Activated CD4-positive, alpha-beta memory T cell treated with anti-CD3 and anti-CD28 coated beads, Interleukin-2, amount 10 ng/mL, durations not matched to agents 7 days and 5 days (primary cell): Measurements from ENCODE around the gene WDR87. TPM values are rescaled to one million over a fixed set of nuclear protein-coding genes. Genes with fewer than 3 reads are reported as not detected.

Experiments
- CTCF ChIA-PET: fragments of 350-600 bp; sonication (Branson Sonifier 250); formaldehyde crosslinking; loops from one replicate; lab custom pipeline; 2021; ENCODE audit warnings: antibody characterized with exemption, inconsistent platforms; lab: Charles Lee
- POLR2A ChIA-PET: fragments of 350-600 bp; sonication (Branson Sonifier 250); formaldehyde crosslinking; loops from one replicate; lab custom pipeline; 2021; ENCODE audit warnings: antibody characterized with exemption; lab: Charles Lee
- DNase-seq: peaks from one replicate; pipeline ENCODE4 v3.0.0-alpha.2; 2020
- H3K27ac Mint-ChIP-seq: one replicate; pipeline ENCODE4 v1.8.0; 2021; ENCODE audit warnings: mild to moderate bottlenecking, mixed read lengths
- H3K27me3 Mint-ChIP-seq: one replicate; pipeline ENCODE4 v1.8.0; 2021; ENCODE audit warnings: mixed read lengths
- H3K36me3 Mint-ChIP-seq: one replicate; pipeline ENCODE4 v1.8.0; 2021; ENCODE audit warnings: low read depth, mixed read lengths
- H3K4me1 Mint-ChIP-seq: one replicate; pipeline ENCODE4 v1.8.0; 2021; ENCODE audit warnings: mixed read lengths
- H3K4me3 Mint-ChIP-seq: one replicate; pipeline ENCODE4 v1.8.0; 2021; ENCODE audit warnings: mild to moderate bottlenecking, mixed read lengths
- H3K9me3 Mint-ChIP-seq: one replicate; pipeline ENCODE4 v1.8.0; 2021; ENCODE audit warnings: mixed read lengths
- total RNA-seq, 2 experiments: library from RNA; stranded (reverse); gene quantifications; one replicate each; pipeline ENCODE4 v1.2.3, GENCODE V29; 2021

Gene WDR87
- total RNA-seq: not detected

DNA sequence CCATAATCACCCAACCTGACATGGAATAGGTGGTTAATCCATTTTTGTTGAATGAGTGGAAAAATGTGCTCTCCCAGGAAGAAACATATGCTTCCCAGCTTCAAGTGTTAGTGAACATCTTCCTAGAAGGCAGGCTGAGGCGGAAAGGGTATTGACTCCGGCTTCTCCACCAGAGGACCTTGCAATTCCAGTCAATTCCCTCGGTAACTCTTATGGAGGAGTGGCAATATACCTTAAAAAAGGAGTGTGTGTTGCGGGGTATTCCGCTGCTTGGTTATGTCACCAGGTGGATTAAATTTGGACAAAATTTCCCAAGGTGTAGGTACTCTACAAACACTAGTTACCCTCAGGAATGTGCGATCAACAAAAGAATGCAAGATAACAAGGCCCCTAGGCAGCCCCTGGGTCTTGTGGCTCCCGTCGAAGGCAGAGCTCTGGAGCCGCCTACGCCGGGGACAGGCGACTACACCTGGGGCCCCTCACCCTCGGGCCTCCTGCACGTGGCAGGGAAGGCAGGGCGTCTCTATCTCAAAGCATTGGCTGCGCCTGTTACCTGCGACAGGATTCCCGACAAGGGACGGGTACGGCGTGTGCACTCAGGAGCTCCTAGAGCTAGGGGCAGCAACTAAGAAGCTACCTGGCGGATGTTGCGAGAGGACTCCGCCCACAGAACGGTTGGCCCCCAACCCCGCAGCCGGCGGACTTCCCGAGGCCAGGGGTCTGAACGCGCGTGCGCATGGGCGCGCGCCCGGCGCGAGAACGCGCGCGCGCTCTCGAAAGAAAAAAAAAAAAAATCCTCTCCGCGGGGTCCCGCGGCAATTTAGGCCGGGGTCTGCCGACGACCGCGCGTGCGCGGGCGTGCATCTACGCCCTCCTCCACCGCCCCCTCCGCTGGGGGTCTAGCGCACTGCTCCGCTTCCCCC, at the start of gene WDR87:
Gene WDR87, minus strand, starts transcription at position 649 of the 923 bp plus-strand sequence. CDS start 8,355 bp downstream, outside the sequence.
- CTCF ChIA-PET: interaction anchor here (0.7 to 3.5 kb wide), 8 partner anchors 9 to 1024 kb away, joined by 3 to 23 read pairs (median 5); partner anchors contain the start of gene CATSPERG
- Mint-ChIP-seq H3K9me3 (no peaks in the 10 kb centered on the region), H3K27me3 (no peaks in the 10 kb centered on the region), H3K4me3 (peak within 1 kb of the TSS; percentile 87), H3K4me1 (peaks cover 16% of the 10 kb centered on the region), H3K27ac (peak within 1 kb of the TSS; percentile 72), H3K36me3 (no peaks in the 10 kb centered on the region)
- POLR2A ChIA-PET: interaction anchor here (0.7 to 1.8 kb wide), 4 partner anchors 143 to 1792 kb away, joined by 3 to 6 read pairs (median 5); partner anchors contain the start of genes CATSPERG and ZNF527
- DNase-seq: peak; percentile 35

DNA sequence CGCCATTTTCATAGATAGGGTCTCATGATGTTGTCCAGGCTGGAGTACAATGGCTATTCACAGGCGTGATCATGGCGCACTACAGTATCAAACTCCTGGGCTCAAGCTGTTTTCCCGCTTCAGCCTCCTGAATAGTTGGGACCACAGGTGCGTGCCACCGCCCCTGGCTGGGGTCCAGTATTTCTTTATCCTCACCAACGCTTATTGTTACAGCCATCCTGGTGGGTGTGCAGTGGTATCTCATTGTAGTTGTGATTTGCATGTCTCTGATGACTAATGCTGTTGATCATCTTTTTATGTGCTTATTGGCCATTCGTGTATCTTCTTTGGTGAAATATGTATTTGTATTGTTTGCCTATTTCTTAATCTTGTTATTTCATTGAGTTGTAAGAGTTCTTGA, 49.6 kb upstream of the WDR87 start:
- POLR2A ChIA-PET: no interaction called here

DNA sequence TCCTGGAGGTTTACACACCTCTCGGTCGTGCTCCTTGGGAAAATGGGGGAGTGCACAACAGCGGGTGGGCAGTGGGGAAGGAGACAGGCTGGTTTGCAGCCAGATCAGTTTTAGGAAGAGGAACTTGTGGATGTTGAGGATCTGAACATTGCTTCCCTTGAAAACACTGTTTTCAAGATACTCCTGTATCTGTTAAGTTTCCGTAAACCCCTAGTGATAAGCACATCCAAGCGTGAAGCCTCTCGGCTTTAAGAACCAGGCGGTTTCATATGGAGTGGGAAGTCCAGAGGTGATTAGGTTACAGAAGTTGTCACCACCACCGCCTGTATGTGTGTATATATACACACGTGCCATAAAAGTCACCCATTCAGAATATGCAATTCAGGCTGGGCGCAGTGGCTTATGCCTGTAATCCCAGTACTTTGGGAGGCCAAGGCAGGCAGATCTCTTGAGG, 48.1 kb upstream of the WDR87 start:
- peaks cover 16% of the 10 kb centered on the region for H3K9me3 Mint-ChIP-seq
- no peaks in the 10 kb centered on the region for H3K27me3 Mint-ChIP-seq
- ChIA-PET POLR2A (no interaction called here), CTCF (no interaction called here)
- no peak overlapping the region for H3K4me3 Mint-ChIP-seq
- DNase-seq: no peak
- no peak overlapping the region for H3K27ac Mint-ChIP-seq
- H3K4me1 Mint-ChIP-seq: no peaks in the 10 kb centered on the region
- no peaks in the 10 kb centered on the region for H3K36me3 Mint-ChIP-seq

More for the DNA sequence above, 49.6 kb upstream of the WDR87 start:
- Mint-ChIP-seq H3K4me3 (no peak overlapping the region), H3K36me3 (no peaks in the 10 kb centered on the region), H3K27ac (no peak overlapping the region), H3K4me1 (no peaks in the 10 kb centered on the region), H3K9me3 (peaks cover 16% of the 10 kb centered on the region), H3K27me3 (no peaks in the 10 kb centered on the region)
- CTCF ChIA-PET: no interaction called here
- DNase-seq: no peak

DNA sequence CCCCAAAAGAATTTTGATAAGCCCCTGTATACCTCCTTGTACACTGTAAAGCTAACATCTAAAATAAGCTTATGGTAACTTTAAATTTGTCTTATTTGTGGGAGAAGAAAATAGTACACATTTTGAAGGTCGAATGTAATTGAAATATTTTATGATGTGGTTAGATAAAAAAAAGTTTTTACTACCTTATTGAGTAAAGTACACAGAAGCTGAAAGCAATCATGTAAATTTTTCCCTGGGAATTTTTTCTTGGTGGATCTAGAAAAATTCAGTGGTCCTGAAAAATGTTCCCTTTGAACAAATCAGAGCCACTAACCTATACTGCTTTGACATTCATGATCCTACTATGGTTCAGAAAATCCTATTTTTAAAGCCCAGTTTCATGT, 47.5 kb upstream of the WDR87 start:
- Mint-ChIP-seq H3K36me3 (no peaks in the 10 kb centered on the region), H3K27me3 (no peaks in the 10 kb centered on the region), H3K4me3 (no peak overlapping the region), H3K9me3 (peaks cover 13% of the 10 kb centered on the region), H3K4me1 (no peaks in the 10 kb centered on the region), H3K27ac (no peak overlapping the region)
- ChIA-PET CTCF (no interaction called here), POLR2A (no interaction called here)
- DNase-seq: no peak

DNA sequence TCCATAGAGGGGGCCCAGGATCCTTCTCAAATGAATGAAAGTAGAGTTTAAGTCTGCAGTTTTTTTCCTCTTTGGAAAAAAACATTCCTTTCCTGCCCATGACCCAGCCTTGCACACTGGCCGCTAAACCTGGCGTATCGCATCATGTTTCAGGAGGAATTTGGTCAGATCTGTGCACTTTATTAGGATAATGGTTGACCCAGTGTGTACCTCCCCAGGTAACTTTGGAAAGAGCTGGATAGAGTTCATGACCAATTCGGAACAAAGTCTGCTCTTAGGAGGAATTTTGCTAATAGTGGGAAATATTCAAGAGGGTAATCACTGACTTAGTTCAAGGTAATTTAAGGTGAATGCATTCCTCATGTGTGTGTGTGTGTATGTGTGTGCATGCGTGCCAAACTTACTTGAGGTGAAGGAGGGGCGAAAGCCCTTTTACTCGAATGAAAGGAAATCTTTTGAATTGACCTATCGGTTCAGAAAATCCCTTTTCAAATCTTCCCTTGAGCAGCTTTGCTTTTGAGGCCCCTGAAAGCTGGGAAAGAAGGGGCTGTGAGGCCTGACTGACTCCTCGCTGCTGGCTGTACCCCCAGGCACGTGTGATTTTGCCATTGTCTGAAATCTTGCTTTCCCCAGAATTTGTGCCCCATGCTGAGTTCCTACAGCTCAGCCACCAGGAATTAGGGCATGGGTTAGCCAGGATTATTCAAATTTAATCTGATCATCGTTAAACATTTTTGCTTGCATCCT, 47.0 kb upstream of the WDR87 start:
- Mint-ChIP-seq H3K9me3 (peaks cover 9% of the 10 kb centered on the region), H3K36me3 (no peaks in the 10 kb centered on the region), H3K4me3 (no peak overlapping the region), H3K27me3 (no peaks in the 10 kb centered on the region), H3K4me1 (no peaks in the 10 kb centered on the region), H3K27ac (no peak overlapping the region)
- DNase-seq: no peak
- CTCF ChIA-PET: no interaction called here
- POLR2A ChIA-PET: no interaction called here

DNA sequence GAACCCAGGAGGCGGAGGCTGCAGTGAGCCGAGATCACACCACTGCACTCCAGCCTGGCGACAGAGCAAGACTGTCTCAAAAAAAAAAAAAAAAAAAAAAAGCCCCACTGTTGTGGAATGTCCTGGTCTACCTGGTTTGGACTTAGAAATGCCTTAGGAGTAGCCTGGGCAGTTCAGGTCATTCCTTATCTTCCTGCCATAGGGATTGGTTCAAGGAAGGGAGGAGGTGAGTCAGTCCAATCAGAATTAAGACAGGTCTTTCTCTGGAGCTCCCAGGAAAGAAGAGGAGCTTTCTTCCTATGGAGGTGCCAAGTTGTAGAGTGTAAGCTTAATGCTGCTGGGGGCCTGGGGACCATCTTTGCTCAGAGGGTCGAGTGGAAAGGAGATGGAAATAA, 45.4 kb upstream of the WDR87 start:
- no peak overlapping the region for H3K27ac Mint-ChIP-seq
- no peaks in the 10 kb centered on the region for H3K4me1 Mint-ChIP-seq
- H3K4me3 Mint-ChIP-seq: no peak overlapping the region
- no peak for DNase-seq
- ChIA-PET CTCF (no interaction called here), POLR2A (no interaction called here)
- no peaks in the 10 kb centered on the region for H3K27me3 Mint-ChIP-seq
- H3K36me3 Mint-ChIP-seq: no peaks in the 10 kb centered on the region
- peaks cover 5% of the 10 kb centered on the region for H3K9me3 Mint-ChIP-seq

DNA sequence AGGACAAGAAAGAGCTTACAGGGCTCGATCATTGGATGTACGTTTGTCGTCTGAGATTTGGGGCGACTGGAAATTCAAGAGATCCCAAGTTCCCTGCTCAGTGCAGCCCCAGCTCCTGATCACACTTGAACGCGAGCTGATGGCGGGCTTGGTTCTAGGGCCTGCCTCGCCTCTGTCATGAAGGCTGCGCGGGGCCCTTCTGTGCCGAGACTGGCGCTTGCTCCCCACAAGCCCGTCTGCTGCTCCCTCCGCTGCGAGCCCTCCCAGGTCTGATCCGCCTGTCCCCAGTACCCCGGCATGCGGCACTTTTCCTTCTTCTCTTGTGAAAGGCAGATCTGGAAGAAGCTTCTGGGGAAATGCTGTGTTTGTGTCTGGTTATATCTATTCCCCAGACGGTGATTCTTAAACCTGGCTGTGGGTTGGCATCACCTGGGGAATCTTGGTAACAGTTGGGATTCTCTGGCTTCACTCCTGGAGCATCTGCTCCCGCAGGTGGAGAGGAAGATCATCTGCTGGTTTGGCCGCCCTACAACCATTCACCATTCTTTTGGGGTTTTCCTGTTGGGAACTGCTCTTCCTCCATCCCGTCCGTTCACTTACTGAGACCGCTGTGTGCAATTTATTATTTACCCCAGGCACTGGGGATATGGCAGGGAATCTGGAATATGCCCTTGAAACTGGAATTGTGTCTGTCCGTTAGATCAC, 44.2 kb upstream of the WDR87 start:
- H3K36me3 Mint-ChIP-seq: no peaks in the 10 kb centered on the region
- ChIA-PET CTCF (no interaction called here), POLR2A (no interaction called here)
- H3K4me1 Mint-ChIP-seq: no peaks in the 10 kb centered on the region
- H3K4me3 Mint-ChIP-seq: no peak overlapping the region
- H3K9me3 Mint-ChIP-seq: peaks cover 3% of the 10 kb centered on the region
- no peak overlapping the region for H3K27ac Mint-ChIP-seq
- DNase-seq: no peak
- no peaks in the 10 kb centered on the region for H3K27me3 Mint-ChIP-seq

DNA sequence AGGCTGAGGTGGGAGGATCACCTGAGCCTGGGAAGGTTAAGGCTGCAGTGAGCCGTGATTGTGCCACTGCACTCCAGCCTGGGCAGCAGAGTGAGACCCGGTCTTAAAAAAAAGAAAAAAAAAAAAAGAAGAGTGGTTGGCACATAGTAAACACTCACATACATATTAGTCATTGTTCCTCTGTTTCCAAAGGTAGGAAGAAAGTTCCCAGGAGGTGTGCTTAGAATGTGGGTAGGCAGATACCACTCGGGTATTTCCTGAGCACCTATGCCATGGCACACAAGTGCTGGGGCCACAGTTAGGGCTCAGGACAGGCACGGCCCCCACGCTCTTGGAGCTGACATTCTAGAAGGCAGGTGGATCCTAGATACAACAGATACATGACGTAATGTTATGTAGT, 42.0 kb upstream of the WDR87 start:
- POLR2A ChIA-PET: no interaction called here
- CTCF ChIA-PET: no interaction called here
- Mint-ChIP-seq H3K27ac (no peak overlapping the region), H3K27me3 (no peaks in the 10 kb centered on the region), H3K9me3 (no peaks in the 10 kb centered on the region), H3K4me1 (no peaks in the 10 kb centered on the region), H3K4me3 (no peak overlapping the region), H3K36me3 (no peaks in the 10 kb centered on the region)
- DNase-seq: no peak

DNA sequence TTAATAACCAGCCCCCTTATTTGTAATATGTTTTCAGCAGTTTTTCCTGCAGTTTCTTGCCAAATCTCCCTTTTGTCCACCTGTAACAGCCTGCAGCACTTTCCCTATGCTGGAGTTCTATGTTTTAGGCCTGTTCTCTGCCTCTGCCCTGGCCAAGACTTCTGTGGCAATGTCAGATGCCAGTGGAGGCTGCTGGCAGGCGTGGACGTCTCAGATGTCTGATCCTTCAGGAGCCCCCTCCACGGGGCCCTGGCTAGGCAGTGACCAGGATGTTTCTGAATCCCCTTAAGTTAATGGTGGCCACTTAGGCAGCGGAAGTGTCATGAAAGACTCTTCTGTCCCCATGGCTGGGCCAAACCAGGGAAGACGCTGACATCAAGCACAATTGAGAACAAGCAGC, 41.4 kb upstream of the WDR87 start:
- H3K27me3 Mint-ChIP-seq: no peaks in the 10 kb centered on the region
- no peaks in the 10 kb centered on the region for H3K36me3 Mint-ChIP-seq
- ChIA-PET CTCF (no interaction called here), POLR2A (no interaction called here)
- H3K9me3 Mint-ChIP-seq: no peaks in the 10 kb centered on the region
- H3K27ac Mint-ChIP-seq: no peak overlapping the region
- no peak overlapping the region for H3K4me3 Mint-ChIP-seq
- no peak for DNase-seq
- H3K4me1 Mint-ChIP-seq: no peaks in the 10 kb centered on the region

DNA sequence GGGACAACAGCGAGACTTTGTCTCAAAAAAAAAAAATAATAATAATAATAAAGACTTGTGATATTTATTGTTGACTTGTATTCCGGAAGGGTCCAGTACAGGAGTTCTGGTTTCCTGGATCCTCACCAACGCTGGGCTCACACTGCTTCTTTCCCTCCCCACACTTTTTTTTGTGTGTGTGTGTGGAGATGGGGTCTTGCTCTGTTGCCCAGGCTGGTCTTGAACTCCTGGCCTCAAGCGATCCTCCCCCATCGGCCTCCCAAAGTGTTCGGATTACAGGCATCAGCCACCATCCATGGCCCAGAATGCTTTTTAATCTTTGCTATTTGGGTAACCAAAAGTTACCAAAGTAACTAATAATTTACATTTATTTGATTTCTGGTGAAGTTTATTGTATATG, 39.7 kb upstream of the WDR87 start:
- Mint-ChIP-seq H3K9me3 (no peaks in the 10 kb centered on the region), H3K4me3 (no peak overlapping the region), H3K36me3 (no peaks in the 10 kb centered on the region), H3K27ac (no peak overlapping the region), H3K27me3 (no peaks in the 10 kb centered on the region), H3K4me1 (no peaks in the 10 kb centered on the region)
- POLR2A ChIA-PET: no interaction called here
- no peak for DNase-seq
- CTCF ChIA-PET: no interaction called here

DNA sequence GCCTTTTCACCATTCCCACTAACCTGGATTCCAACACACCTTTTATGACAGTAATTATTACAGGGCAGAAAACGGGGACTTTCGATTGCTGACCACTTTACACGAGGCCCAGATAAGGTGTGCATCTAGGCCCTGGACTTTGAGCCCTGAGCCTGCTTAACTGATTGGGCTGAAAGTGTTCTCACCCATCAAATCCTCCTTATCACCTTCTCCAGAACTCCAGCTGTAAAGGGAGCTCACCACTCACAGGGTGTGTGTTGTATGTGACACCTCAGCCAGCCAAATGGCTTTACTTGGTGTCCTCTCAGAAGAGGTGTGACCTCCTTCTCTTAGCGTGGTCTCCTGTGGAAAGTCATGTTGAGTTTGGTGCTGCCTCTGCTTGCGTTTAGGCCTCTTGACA, 37.1 kb upstream of the WDR87 start:
- no peak for DNase-seq
- POLR2A ChIA-PET: no interaction called here
- Mint-ChIP-seq H3K36me3 (no peaks in the 10 kb centered on the region), H3K4me3 (no peak overlapping the region), H3K9me3 (peaks cover 3% of the 10 kb centered on the region), H3K27me3 (no peaks in the 10 kb centered on the region), H3K27ac (no peak overlapping the region), H3K4me1 (no peaks in the 10 kb centered on the region)
- CTCF ChIA-PET: no interaction called here

DNA sequence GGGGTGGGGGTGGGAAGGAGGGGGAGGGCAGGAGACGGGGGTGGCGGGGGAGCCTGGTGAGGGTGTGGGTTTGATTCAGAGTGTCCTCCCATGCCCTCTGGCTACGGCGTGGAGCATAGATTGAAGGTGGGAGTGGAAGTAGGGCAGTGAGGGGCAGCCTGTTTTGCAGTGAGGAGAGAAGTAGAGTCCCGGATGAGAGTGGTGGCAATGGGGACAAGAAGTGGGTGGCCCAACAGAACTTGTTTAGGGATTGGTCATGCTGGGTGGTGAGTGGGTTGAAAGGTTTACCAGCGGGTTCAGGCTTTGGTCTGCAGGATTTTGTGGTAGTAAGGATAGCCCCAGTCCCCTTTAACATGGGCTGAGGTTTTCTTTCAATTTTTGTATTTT, 36.1 kb upstream of the WDR87 start:
- H3K9me3 Mint-ChIP-seq: peaks cover 3% of the 10 kb centered on the region
- no peak for DNase-seq
- no peak overlapping the region for H3K4me3 Mint-ChIP-seq
- no peaks in the 10 kb centered on the region for H3K4me1 Mint-ChIP-seq
- H3K36me3 Mint-ChIP-seq: no peaks in the 10 kb centered on the region
- ChIA-PET CTCF (no interaction called here), POLR2A (no interaction called here)
- no peak overlapping the region for H3K27ac Mint-ChIP-seq
- H3K27me3 Mint-ChIP-seq: no peaks in the 10 kb centered on the region
